H1 (cell line): Measurements from ENCODE around the gene GATA5. TPM values are rescaled to one million over a fixed set of nuclear protein-coding genes. Genes with fewer than 3 reads are reported as not detected.

Experiments used
- ASH2L ChIP-seq: fragments of 200-600, 300-600 bp; sonication (generic); IDR thresholded peaks from one replicate; pipeline ENCODE4 v1.7.1; 2017; ENCODE audit warnings: low read length
- CHD7 ChIP-seq: fragments of 300-600 bp; sonication (generic); IDR thresholded peaks from 2 replicates; pipeline ENCODE4 v1.7.1; 2012; ENCODE audit warnings: low read length, moderate library complexity, mild to moderate bottlenecking, inconsistent platforms; ENCODE audit not compliant: insufficient replicate concordance
- POU5F1 ChIP-seq: IDR thresholded peaks from 2 replicates; pipeline ENCODE4 v1.6.1; 2011; ENCODE audit warnings: low read depth, mild to moderate bottlenecking, low read length, moderate library complexity
- SUZ12 ChIP-seq: fragments of 200-600 bp; sonication (generic); IDR thresholded peaks from 2 replicates; pipeline ENCODE4 v1.6.1; 2012; ENCODE audit warnings: mild to moderate bottlenecking, inconsistent platforms, low read length, moderate library complexity, mixed read lengths
- polyA plus RNA-seq, 7 experiments: library from polyadenylated mRNA; depleted of rRNA in 3 of 7; stranded (reverse) in 5 of 7; unstranded in 2 of 7; fragments of >200 nt in 5 of 7; fragments of 200-250 nt in 2 of 7; gene quantifications; 1 replicate in 5 of 7; 2 replicates in 1 of 7; 4 replicates in 1 of 7; pipeline versions ENCODE4 v1.2.1 to v1.2.3, GENCODE V29; 2011 to 2013; ENCODE audit warnings: missing spikeins in 2 of 7, mixed read lengths in 2 of 7
- total RNA-seq: library from RNA; stranded (reverse); fragmentation: NEBNext Ultra II Directional; extraction: Animal tissue kit (Norgen Biotek cat#: 25700); gene quantifications from 2 replicates; pipeline ENCODE4 v1.2.1, GENCODE V29; 2021

Gene GATA5
- total and polyA plus RNA-seq, 2 of the 8 experiments (the other 6 are each of a cell fraction or from before 2014, with no cell fraction given) = 0.08 to 0.11 TPM

- TF ChIP-seq CHD7 (no peak), SUZ12 (no peak), ASH2L (no peak), POU5F1 (no peak)
These were observed 45.4 kb downstream of the GATA5 start (continued) for GRCh38 chr20:62430311-62430853.
